ENCODE results near the gene SLC4A1AP. TPM values are rescaled to one million over a fixed set of nuclear protein-coding genes. Genes with fewer than 3 reads are reported as not detected.

Gene SLC4A1AP
- total and polyA plus RNA-seq, 9 of the 15 experiments (the other 6 are each of a cell fraction or from before 2014, with no cell fraction given), result 8.1 to 40.5 (median 35.3) TPM

- TF ChIP-seq MGA (IDR thresholded peaks at IDR 0.05) (0 out of 2 replicates have a peak, but pooled peaks have one; percentile 25), HDAC1 (IDR thresholded peaks at IDR 0.05) (no peak), RB1 (IDR thresholded peaks at IDR 0.05; ENCODE audit: low read depth) (no peak), U2AF2 (optimal IDR thresholded peaks at IDR 0.05; ENCODE audit: low read depth, low read length) (no peak), CUX1 (CRISPR knock-in tag; IDR thresholded peaks at IDR 0.05) (no peak), ZNF586 (CRISPR knock-in tag; conservative IDR thresholded peaks at IDR 0.05) (no peak), DPF2 (IDR thresholded peaks at IDR 0.05) (0 out of 2 replicates have a peak, but pooled peaks have one; percentile 42), ZSCAN32 (CRISPR knock-in tag; IDR thresholded peaks at IDR 0.05) (no peak), RBM17 (IDR thresholded peaks at IDR 0.05; ENCODE audit: borderline replicate concordance, low read depth, low read length) (no peak), ZNF780A (CRISPR knock-in tag; IDR thresholded peaks at IDR 0.05) (no peak), CSDE1 (IDR thresholded peaks at IDR 0.05) (no peak)
Observed at GRCh38 chr2:27705851-27706622, 42.3 kb downstream of the SLC4A1AP start (continued).
